Aortic smooth muscle cell (primary cell): ENCODE measurements around the gene PRKAR1A. TPM values are rescaled to one million over a fixed set of nuclear protein-coding genes. Genes with fewer than 3 reads are reported as not detected.

Experiments
- total RNA-seq: library from RNA; depleted of rRNA; stranded (reverse); fragments of >200 nt; gene quantifications from 2 replicates; pipeline ENCODE4 v1.2.3, GENCODE V29; 2014

PRKAR1A gene
- 612 and 666 TPM in 2 replicates for total RNA-seq

DNA sequence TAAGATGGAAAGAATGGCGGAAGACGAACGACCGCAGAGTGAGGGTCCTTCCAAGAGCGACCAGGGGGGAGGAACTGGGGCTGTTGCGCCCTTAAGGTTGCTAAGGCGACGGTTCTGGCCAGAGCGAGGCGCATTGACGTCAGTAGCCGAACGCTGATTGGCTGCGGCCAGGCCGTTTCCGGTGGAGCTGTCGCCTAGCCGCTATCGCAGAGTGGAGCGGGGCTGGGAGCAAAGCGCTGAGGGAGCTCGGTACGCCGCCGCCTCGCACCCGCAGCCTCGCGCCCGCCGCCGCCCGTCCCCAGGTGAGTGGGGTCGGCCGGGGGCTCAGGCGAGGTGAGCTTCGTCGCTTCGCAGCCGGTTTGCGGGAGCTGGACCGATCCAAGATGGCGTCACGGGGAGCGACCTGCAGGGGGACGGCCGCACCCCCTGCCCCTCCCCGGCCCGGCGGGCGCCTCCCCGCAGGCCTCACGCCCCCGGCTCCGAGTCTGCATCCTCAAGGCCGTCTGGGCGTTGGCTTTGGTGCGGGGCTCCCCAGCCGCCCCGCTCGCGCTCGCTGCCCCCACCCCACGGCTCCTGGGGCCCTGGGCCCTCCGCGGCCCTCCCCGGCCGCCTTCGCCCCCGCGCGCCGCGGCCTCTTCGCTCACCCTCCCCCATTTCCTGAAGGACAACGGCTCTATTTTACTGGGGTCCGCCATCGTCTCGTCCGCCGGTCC is at the start of gene PRKAR1A:
TSS of gene PRKAR1A (plus strand) at position 184 of the 713 bp plus-strand sequence. CDS start 2,970 bp downstream, outside the sequence.

Other genes starting within 250 kb of the PRKAR1A start
- gene SLC16A6, start 221.3 kb upstream of the PRKAR1A start, total RNA-seq = 0.37 and 0.92 TPM in 2 replicates
- 5.2 and 5.8 TPM in 2 replicates for gene ARSG, start 220.9 kb upstream of the PRKAR1A start, total RNA-seq
- gene WIPI1, start 54.9 kb upstream of the PRKAR1A start, total RNA-seq = 165 and 192 TPM in 2 replicates
- 20.8 and 45.8 TPM in 2 replicates for gene FAM20A, start 88.9 kb downstream of the PRKAR1A start, total RNA-seq